Neural crest cell (in vitro differentiated cells): ENCODE results near the gene POLA2. TPM values are rescaled to one million over a fixed set of nuclear protein-coding genes. Genes with fewer than 3 reads are reported as not detected.

Source experiments
- DNase-seq: peaks from one replicate; pipeline ENCODE4 v3.0.0; 2021; ENCODE audit warnings: low read depth, mixed read lengths, low spot score
- H3K27ac Mint-ChIP-seq: one replicate; pipeline ENCODE4 v1.8.0; 2021; ENCODE audit warnings: mild to moderate bottlenecking, mixed read lengths; ENCODE audit not compliant: unreplicated experiment
- H3K27me3 Mint-ChIP-seq: 2 replicates; pipeline ENCODE4 v1.8.0; 2021; ENCODE audit warnings: low read depth, mild to moderate bottlenecking, mixed read lengths
- H3K36me3 Mint-ChIP-seq: 2 replicates; pipeline ENCODE4 v1.8.0; 2021; ENCODE audit warnings: low read depth, mild to moderate bottlenecking, mixed read lengths
- H3K4me1 Mint-ChIP-seq: 2 replicates; pipeline ENCODE4 v1.8.0; 2021; ENCODE audit warnings: mixed read lengths
- H3K4me3 Mint-ChIP-seq: one replicate; pipeline ENCODE4 v1.8.0; 2021; ENCODE audit warnings: mild to moderate bottlenecking, mixed read lengths
- H3K9me3 Mint-ChIP-seq: 2 replicates; pipeline ENCODE4 v1.8.0; 2021; ENCODE audit warnings: mixed read lengths
- total RNA-seq: library from RNA; stranded (reverse); gene quantifications from 2 replicates; pipeline ENCODE4 v1.2.1, GENCODE V29; 2021
- TF ChIP-seq, protein P1 (sequence below): fragments of 200-600 bp; sonication (generic); conservative IDR thresholded peaks from 2 replicates; pipeline ENCODE4 v1.5.0; 2021; ENCODE audit warnings: antibody characterized with exemption, mild to moderate bottlenecking

Gene POLA2
- total RNA-seq, 1 donor from 2014 or later = 66.9 TPM

- no peaks in the 10 kb centered on the region for H3K27me3 Mint-ChIP-seq
- H3K27ac Mint-ChIP-seq = peak overlapping the region; percentile 30
- TF ChIP-seq, protein P1, sequence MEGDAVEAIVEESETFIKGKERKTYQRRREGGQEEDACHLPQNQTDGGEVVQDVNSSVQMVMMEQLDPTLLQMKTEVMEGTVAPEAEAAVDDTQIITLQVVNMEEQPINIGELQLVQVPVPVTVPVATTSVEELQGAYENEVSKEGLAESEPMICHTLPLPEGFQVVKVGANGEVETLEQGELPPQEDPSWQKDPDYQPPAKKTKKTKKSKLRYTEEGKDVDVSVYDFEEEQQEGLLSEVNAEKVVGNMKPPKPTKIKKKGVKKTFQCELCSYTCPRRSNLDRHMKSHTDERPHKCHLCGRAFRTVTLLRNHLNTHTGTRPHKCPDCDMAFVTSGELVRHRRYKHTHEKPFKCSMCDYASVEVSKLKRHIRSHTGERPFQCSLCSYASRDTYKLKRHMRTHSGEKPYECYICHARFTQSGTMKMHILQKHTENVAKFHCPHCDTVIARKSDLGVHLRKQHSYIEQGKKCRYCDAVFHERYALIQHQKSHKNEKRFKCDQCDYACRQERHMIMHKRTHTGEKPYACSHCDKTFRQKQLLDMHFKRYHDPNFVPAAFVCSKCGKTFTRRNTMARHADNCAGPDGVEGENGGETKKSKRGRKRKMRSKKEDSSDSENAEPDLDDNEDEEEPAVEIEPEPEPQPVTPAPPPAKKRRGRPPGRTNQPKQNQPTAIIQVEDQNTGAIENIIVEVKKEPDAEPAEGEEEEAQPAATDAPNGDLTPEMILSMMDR = no peak
- peaks cover 4% of the 10 kb centered on the region for H3K36me3 Mint-ChIP-seq
- DNase-seq = no peak
- no peaks in the 10 kb centered on the region for H3K9me3 Mint-ChIP-seq
- H3K4me3 Mint-ChIP-seq = peak overlapping the region; percentile 94
- peaks cover 35% of the 10 kb centered on the region for H3K4me1 Mint-ChIP-seq
Measured at GRCh38 chr11:65334696-65335295, 73.0 kb downstream of the POLA2 start.

- no peaks in the 10 kb centered on the region for H3K9me3 Mint-ChIP-seq
- H3K4me1 Mint-ChIP-seq = peaks cover 29% of the 10 kb centered on the region
- peaks cover 8% of the 10 kb centered on the region for H3K36me3 Mint-ChIP-seq
- no peaks in the 10 kb centered on the region for H3K27me3 Mint-ChIP-seq
- H3K27ac Mint-ChIP-seq = no peak overlapping the region
- TF ChIP-seq, protein P1 = no peak
- peak overlapping the region; percentile 65 for H3K4me3 Mint-ChIP-seq
- DNase-seq = no peak
Measured at GRCh38 chr11:65338676-65339075, 76.9 kb downstream of the POLA2 start.

DNA sequence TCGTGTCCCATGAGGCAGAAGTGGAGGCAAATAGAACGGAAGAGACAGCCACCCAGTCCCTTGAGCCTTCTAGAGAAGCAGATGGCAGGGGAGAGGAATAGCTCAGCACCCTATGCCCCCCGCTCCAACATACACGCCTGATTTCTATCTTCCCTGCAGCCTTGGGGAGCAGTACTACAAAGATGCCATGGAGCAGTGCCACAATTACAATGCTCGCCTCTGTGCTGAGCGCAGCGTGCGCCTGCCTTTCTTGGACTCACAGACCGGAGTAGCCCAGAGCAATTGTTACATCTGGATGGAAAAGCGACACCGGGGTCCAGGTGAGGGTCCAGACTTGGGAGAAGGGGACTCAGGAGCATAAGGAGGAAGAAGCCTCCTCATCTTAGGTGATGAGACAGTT is 78.5 kb downstream of the POLA2 start:
- TF ChIP-seq, protein P1 = no peak
- no peak overlapping the region for H3K4me3 Mint-ChIP-seq
- H3K27me3 Mint-ChIP-seq = no peaks in the 10 kb centered on the region
- H3K27ac Mint-ChIP-seq = no peak overlapping the region
- H3K4me1 Mint-ChIP-seq = peaks cover 17% of the 10 kb centered on the region
- no peak for DNase-seq
- H3K9me3 Mint-ChIP-seq = no peaks in the 10 kb centered on the region
- peaks cover 12% of the 10 kb centered on the region for H3K36me3 Mint-ChIP-seq

DNA sequence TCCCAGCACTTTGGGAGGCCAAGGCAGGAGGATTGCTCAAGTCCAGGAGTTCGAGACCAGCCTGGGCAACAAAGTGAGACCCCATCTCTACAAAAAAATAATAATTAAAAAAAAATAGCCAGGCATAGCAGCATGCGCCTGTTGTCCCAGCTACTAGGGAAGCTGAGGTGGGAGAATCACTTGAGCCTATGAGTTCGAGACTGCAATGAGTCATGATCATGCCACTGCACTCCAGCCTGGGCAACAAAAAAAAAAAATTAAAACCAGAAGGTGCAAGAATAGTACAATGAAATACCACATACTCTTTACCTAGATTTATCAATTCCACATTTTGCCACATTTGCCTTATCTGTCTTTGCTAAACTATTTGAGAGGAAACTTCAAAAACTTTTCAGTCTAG is 80.1 kb downstream of the POLA2 start:
- Mint-ChIP-seq H3K27me3 (no peaks in the 10 kb centered on the region), H3K4me1 (peaks cover 12% of the 10 kb centered on the region), H3K4me3 (no peak overlapping the region), H3K9me3 (no peaks in the 10 kb centered on the region), H3K36me3 (peaks cover 19% of the 10 kb centered on the region), H3K27ac (no peak overlapping the region)
- no peak for DNase-seq
- TF ChIP-seq, protein P1 = no peak

Other genes with a start within 250 kb of the POLA2 start
- gene ARL2, start 247.8 kb upstream of the POLA2 start, total RNA-seq = 112 and 117 TPM in 2 replicates
- 31.7 and 36.5 TPM in 2 replicates for gene SNX15, start 234.5 kb upstream of the POLA2 start, total RNA-seq
- 32.3 and 32.7 TPM in 2 replicates for gene SAC3D1, start 220.8 kb upstream of the POLA2 start, total RNA-seq
- 0.30 and 0.35 TPM in 2 replicates for gene NAALADL1, start 203.4 kb upstream of the POLA2 start, total RNA-seq
- gene CDCA5, start 177.9 kb upstream of the POLA2 start, total RNA-seq = 83.1 and 84.8 TPM in 2 replicates
- 33.2 and 35.7 TPM in 2 replicates for gene ZFPL1, start 177.7 kb upstream of the POLA2 start, total RNA-seq
- 76.5 and 94.3 TPM in 2 replicates for gene VPS51, start 165.7 kb upstream of the POLA2 start, total RNA-seq
- gene TM7SF2, start 150.1 kb upstream of the POLA2 start, total RNA-seq = 102 and 104 TPM in 2 replicates
- 8.0 and 8.3 TPM in 2 replicates for gene ZNHIT2, start 144.3 kb upstream of the POLA2 start, total RNA-seq
- gene FAU, start 139.8 kb upstream of the POLA2 start, total RNA-seq = 697 and 738 TPM in 2 replicates
- 50.3 and 59.3 TPM in 2 replicates for gene MRPL49, start 139.6 kb upstream of the POLA2 start, total RNA-seq
- gene SYVN1, start 127.4 kb upstream of the POLA2 start, total RNA-seq = 35.1 and 36.7 TPM in 2 replicates
- not detected in 2 replicates for gene SPDYC, start 91.7 kb upstream of the POLA2 start, total RNA-seq
- 43.4 and 48.4 TPM in 2 replicates for gene CAPN1, start 80.0 kb upstream of the POLA2 start, total RNA-seq
- gene CDC42EP2, start 52.9 kb downstream of the POLA2 start, total RNA-seq = 2.3 and 4.0 TPM in 2 replicates
- gene DPF2, start 71.9 kb downstream of the POLA2 start, total RNA-seq = 96.3 and 99.0 TPM in 2 replicates
- 3.3 TPM in 2 replicates for gene TIGD3, start 92.8 kb downstream of the POLA2 start, total RNA-seq
- 1.5 and 1.8 TPM in 2 replicates for gene SLC25A45, start 120.7 kb downstream of the POLA2 start, total RNA-seq
- gene FRMD8, start 124.7 kb downstream of the POLA2 start, total RNA-seq = 25.6 and 29.0 TPM in 2 replicates
- 29.8 and 37.2 TPM in 2 replicates for gene NEAT1, start 160.8 kb downstream of the POLA2 start, total RNA-seq
- 4,794 and 5,409 TPM in 2 replicates for gene MALAT1, start 237.1 kb downstream of the POLA2 start, total RNA-seq